Measurements from ENCODE around the gene TMPRSS7.

The TMPRSS7 gene

DNA sequence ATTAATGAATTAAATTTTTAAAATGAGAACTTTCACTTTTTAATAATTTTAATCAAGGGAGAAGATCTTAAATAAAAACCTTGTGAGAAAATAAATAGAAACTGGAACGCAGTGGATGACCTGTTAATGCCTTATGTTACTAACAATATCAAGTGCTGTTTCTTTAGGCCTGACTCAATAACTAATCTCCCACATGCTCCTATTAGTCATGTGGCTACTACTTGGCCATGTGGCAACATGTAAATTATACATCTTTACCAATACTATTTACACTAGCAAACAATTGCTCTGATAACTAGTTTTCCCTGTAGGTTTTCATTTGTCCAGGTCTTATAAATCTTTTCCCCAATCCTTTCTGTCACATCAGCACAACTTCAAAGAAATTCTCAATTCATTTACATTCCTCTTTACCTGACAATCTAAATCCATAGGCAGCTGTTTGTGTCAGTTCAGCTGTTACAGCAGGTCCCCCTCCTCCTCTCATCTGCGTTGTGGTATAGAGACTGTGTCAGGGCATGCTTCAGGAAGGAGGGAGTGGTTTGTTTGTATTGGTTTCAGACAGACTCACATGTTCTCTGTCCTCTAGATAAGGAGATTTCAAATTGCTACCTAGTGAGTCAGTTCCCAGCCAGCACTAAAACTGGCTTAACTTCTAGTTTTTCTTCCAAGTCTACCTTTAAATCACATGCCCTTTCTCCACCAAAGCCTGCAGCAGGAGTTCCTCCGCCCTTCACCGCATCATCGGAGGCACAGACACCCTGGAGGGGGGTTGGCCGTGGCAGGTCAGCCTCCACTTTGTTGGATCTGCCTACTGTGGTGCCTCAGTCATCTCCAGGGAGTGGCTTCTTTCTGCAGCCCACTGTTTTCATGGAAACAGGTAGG is 40.3 kb downstream of the TMPRSS7 start:
- Mint-ChIP-seq H3K27ac (no peak overlapping the region), H3K4me3 (peak overlapping the region; percentile 10), H3K4me1 (peaks cover 10% of the 10 kb centered on the region), H3K36me3 (no peaks in the 10 kb centered on the region), H3K9me3 (no peaks in the 10 kb centered on the region)
- DNase-seq (ENCODE audit: low spot score in 2 of 2) (no peak), ATAC-seq (peak; percentile 97)

DNA sequence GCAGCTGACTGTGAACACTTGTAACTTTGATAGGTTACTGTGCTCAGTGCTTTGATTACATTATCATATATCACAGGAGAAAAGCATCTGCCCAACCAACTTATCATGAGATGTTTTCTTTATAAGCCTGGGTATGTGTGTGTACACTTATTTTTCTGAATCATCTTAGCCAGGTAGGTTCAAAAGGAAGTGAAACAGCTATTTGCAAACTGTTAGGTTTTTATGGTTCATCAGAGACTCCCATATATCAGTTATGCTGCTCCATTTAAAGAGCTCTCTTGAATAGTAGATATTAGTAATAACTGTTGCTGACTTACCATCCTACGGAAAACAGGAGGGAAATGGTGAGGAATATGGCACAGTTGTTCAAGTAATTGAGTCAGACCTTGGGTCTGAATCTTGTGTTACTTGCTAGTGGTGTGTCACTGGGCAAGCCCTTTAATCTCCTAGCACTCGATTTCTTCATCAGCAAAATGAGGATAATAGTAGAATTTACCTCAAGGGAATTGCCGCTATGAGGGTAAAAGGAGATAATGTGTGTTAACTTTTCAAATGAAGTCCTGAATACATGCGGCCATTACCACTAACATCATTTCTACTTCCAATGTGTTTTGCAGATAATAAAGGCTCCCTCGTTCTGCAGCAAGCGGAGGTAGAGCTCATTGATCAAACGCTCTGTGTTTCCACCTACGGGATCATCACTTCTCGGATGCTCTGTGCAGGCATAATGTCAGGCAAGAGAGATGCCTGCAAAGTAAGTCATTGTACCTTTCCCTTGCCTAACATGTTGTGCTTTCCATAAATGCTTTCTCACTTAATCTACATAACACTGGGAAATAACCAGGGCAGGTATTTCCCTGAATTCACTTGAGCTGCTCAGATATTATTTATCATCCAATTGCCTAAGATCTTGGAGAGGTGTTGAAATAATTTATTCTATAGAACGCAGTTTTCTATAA is 43.9 kb downstream of the TMPRSS7 start:
- H3K4me3 Mint-ChIP-seq: no peak overlapping the region
- H3K9me3 Mint-ChIP-seq: no peaks in the 10 kb centered on the region
- H3K27ac Mint-ChIP-seq: no peak overlapping the region
- DNase-seq (ENCODE audit: low spot score in 2 of 2) (no peak), ATAC-seq (no peak)
- peaks cover 10% of the 10 kb centered on the region for H3K4me1 Mint-ChIP-seq
- no peaks in the 10 kb centered on the region for H3K36me3 Mint-ChIP-seq

GRCh38 chr3:112083239-112083638 is 48.7 kb downstream of the TMPRSS7 start:
- no peak overlapping the region for H3K4me3 Mint-ChIP-seq
- H3K36me3 Mint-ChIP-seq: no peaks in the 10 kb centered on the region
- no peaks in the 10 kb centered on the region for H3K9me3 Mint-ChIP-seq
- H3K4me1 Mint-ChIP-seq: peaks cover 15% of the 10 kb centered on the region
- H3K27ac Mint-ChIP-seq: no peak overlapping the region
- ATAC-seq: no peak
- DNase-seq (ENCODE audit: low spot score in 2 of 2): no peak

- no peak overlapping the region for H3K27ac Mint-ChIP-seq
- peaks cover 15% of the 10 kb centered on the region for H3K4me1 Mint-ChIP-seq
- DNase-seq (ENCODE audit: low spot score in 2 of 2) (no peak), ATAC-seq (no peak)
- peak overlapping the region; percentile 76 for H3K4me3 Mint-ChIP-seq
- H3K9me3 Mint-ChIP-seq: no peaks in the 10 kb centered on the region
- H3K36me3 Mint-ChIP-seq: no peaks in the 10 kb centered on the region
These were observed 50.6 kb downstream of the TMPRSS7 start for GRCh38 chr3:112084980-112085705.

- Mint-ChIP-seq H3K27ac (no peak overlapping the region), H3K9me3 (no peaks in the 10 kb centered on the region), H3K4me3 (peak overlapping the region; percentile 76), H3K36me3 (no peaks in the 10 kb centered on the region), H3K4me1 (peaks cover 15% of the 10 kb centered on the region)
- peak; percentile 24 for ATAC-seq
- no peak for DNase-seq (ENCODE audit: low spot score in 2 of 2)
These were observed 51.2 kb downstream of the TMPRSS7 start for GRCh38 chr3:112085735-112086075.

GRCh38 chr3:112086076-112086854 is 51.7 kb downstream of the TMPRSS7 start, which contains the start of gene C3orf52:
Gene C3orf52, plus strand, starts transcription at chr3:112086389. Its CDS starts 19 bp downstream, at chr3:112086408.
- ATAC-seq: peak; percentile 95
- Mint-ChIP-seq H3K9me3 (no peaks in the 10 kb centered on the region), H3K27ac (peak within 1 kb of the TSS; percentile 50), H3K4me3 (peak within 1 kb of the TSS; percentile 76), H3K36me3 (no peaks in the 10 kb centered on the region), H3K4me1 (peaks cover 15% of the 10 kb centered on the region)
- DNase-seq (ENCODE audit: low spot score in 2 of 2): peak; percentile 48 to 84

DNA sequence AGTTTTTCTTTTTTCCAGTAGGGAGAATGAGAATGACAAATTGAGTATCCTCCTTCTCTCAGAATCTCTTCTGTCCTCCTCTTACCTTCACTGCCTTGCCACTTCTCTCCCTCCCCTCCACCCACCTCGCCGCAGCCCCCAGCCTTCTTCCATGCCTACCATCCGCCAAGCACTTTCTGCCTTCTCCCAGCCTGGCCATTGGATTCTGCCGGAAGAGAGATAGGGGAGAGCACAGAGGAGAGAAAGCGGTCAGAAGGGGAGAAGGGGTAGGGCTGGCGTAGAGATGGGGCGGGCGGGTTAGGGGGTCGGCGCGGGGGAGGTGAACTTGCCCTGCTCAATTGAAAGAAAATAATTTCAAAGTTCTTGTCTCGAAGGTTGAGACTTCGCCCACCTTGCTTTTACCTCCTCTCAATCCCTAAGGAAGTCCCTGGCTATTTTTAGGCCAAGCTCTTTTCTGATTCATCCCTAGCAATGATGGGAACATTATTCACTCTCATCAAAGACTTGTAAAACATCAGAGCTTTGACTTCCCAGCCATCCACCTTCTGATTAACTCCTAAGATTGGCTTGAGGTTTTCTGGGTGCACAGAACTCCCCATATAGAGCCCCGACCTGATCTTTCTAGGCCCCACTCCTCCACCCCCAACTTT is 52.5 kb downstream of the TMPRSS7 start:
- ATAC-seq (no peak), DNase-seq (ENCODE audit: low spot score in 2 of 2) (no peak)
- H3K27ac Mint-ChIP-seq: peak overlapping the region; percentile 50
- H3K9me3 Mint-ChIP-seq: no peaks in the 10 kb centered on the region
- peaks cover 15% of the 10 kb centered on the region for H3K4me1 Mint-ChIP-seq
- H3K36me3 Mint-ChIP-seq: no peaks in the 10 kb centered on the region
- peak overlapping the region; percentile 76 for H3K4me3 Mint-ChIP-seq

GRCh38 chr3:112087746-112088145 is 53.2 kb downstream of the TMPRSS7 start:
- Mint-ChIP-seq H3K4me1 (peaks cover 15% of the 10 kb centered on the region), H3K4me3 (peak overlapping the region; percentile 76), H3K9me3 (no peaks in the 10 kb centered on the region), H3K27ac (no peak overlapping the region), H3K36me3 (no peaks in the 10 kb centered on the region)
- no peak for DNase-seq (ENCODE audit: low spot score in 2 of 2)
- no peak for ATAC-seq

- H3K4me1 Mint-ChIP-seq: peaks cover 15% of the 10 kb centered on the region
- H3K9me3 Mint-ChIP-seq: no peaks in the 10 kb centered on the region
- no peak overlapping the region for H3K4me3 Mint-ChIP-seq
- H3K27ac Mint-ChIP-seq: no peak overlapping the region
- DNase-seq (ENCODE audit: low spot score in 2 of 2) (no peak), ATAC-seq (no peak)
- H3K36me3 Mint-ChIP-seq: no peaks in the 10 kb centered on the region
These were observed 54.4 kb downstream of the TMPRSS7 start for GRCh38 chr3:112088944-112089343.

GRCh38 chr3:112089956-112090886 is 55.7 kb downstream of the TMPRSS7 start:
- no peak overlapping the region for H3K27ac Mint-ChIP-seq
- no peak for DNase-seq (ENCODE audit: low spot score in 2 of 2)
- H3K4me3 Mint-ChIP-seq: no peak overlapping the region
- H3K9me3 Mint-ChIP-seq: no peaks in the 10 kb centered on the region
- H3K4me1 Mint-ChIP-seq: peaks cover 15% of the 10 kb centered on the region
- H3K36me3 Mint-ChIP-seq: no peaks in the 10 kb centered on the region
- no peak for ATAC-seq

GRCh38 chr3:112090887-112091586 is 56.5 kb downstream of the TMPRSS7 start:
- H3K4me1 Mint-ChIP-seq: peaks cover 12% of the 10 kb centered on the region
- no peak overlapping the region for H3K27ac Mint-ChIP-seq
- no peak overlapping the region for H3K4me3 Mint-ChIP-seq
- DNase-seq (ENCODE audit: low spot score in 2 of 2): no peak
- H3K9me3 Mint-ChIP-seq: no peaks in the 10 kb centered on the region
- ATAC-seq: no peak
- H3K36me3 Mint-ChIP-seq: no peaks in the 10 kb centered on the region

DNA sequence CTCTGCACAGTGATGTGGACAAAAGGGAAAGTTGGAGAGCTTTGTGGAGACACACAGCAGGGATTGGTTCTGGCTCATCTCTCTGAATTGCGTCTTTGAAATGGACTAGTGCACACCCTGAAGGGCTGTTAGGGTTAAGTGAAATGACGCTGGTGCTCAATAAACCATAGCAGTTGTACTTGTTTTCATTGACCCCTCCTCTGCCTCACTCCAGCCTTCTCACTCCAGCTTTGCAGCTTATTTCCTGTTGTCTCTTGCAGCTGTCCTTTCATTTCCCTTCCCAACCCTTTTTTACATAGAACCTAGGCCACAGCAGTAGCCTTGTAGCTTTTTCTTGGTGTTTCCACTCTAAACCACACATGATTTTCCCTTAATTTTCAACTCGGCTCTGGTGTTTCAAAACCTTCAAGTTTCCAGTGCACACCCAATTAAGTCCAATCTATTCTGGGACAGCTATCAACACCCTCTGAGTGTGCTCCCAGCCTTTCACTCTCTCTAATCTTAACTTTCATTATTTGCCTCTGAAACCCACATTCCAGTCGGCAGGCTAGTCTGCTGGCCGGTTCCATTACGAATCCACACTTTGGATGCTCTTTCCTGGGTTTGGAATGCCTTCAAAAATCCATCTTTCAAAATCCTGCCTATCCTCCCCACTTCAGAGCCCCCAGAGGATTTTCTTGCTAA is 58.1 kb downstream of the TMPRSS7 start:
- Mint-ChIP-seq H3K9me3 (no peaks in the 10 kb centered on the region), H3K36me3 (no peaks in the 10 kb centered on the region), H3K4me3 (no peak overlapping the region), H3K4me1 (peaks cover 6% of the 10 kb centered on the region), H3K27ac (no peak overlapping the region)
- ATAC-seq: no peak
- no peak for DNase-seq (ENCODE audit: low spot score in 2 of 2)

Data from stimulated activated effector memory CD8-positive, alpha-beta T cell treated with anti-CD3 and anti-CD28 coated beads, Interleukin-12 subunit alpha, Interleukin-12 subunit beta, amount 100 ng/mL, for 72 hours (primary cell).